BE2C (cell line): ENCODE data around the gene KCNH8.

Experiments
- DNase-seq: peaks from one replicate; pipeline ENCODE4 v3.0.0-alpha.2; 2020
- H3K27me3 ChIP-seq: fragments of 250-450 bp; sonication (Bioruptor Pico); 2 replicates; pipeline ENCODE4 v1.5.1; 2020; ENCODE audit warnings: mild to moderate bottlenecking
- H3K36me3 ChIP-seq: fragments of 250-450 bp; sonication (Bioruptor Pico); 2 replicates; pipeline ENCODE4 v1.5.1; 2020; ENCODE audit warnings: mild to moderate bottlenecking
- H3K4me1 ChIP-seq: fragments of 250-450 bp; sonication (Bioruptor Pico); 2 replicates; pipeline ENCODE4 v1.5.1; 2020
- H3K4me3 ChIP-seq: 2 replicates; pipeline ENCODE4 v1.5.1; 2011; ENCODE audit warnings: low read depth, low read length
- H3K9me3 ChIP-seq: fragments of 250-450 bp; sonication (Bioruptor Pico); 2 replicates; pipeline ENCODE4 v1.5.1; 2020
- TF ChIP-seq, protein P1 (sequence below): IDR thresholded peaks from 2 replicates; pipeline ENCODE4 v1.5.1; 2012; ENCODE audit warnings: mild to moderate bottlenecking, low read depth, low read length

Gene KCNH8

DNA sequence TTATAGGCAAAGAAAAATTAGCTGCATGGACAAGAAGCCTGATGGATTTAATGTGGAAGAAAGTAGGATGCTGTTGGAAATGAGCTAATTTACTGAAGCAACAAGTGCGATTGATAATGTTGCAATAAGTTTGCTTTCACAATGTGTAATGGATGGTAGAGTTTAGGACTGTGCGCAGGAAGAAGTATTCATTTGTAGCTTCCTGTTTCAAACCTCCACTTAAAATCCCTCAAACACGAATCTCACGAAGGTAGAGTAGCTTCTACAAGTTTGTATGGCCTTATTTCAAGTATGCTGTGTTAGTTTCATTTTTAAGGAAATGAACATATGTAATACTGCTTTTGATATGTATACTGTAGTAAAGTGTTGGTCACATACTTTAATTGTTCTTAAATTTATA lies 42.3 kb downstream of the KCNH8 start:
- no peaks in the 10 kb centered on the region for H3K9me3 ChIP-seq
- no peak for DNase-seq

DNA sequence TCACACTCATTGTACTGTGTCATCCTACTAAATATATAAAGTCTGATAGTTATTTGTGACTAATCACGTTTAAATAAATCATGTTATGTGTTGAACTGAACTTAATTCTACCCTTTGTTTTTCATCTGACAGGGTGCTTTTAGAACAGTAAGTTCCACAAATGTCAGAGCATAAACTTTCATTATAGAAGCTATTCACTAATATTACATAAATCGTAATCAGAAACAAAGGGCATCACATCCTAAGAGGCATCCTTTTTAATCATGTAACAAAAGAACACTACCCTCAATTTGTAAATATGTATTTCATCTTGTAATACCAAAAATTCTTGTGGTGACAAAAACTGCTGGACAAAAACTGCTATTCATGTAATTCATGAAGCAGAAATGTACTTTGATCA lies 50.8 kb downstream of the KCNH8 start:
- Histone ChIP-seq H3K4me3 (no peak overlapping the region), H3K9me3 (no peaks in the 10 kb centered on the region), H3K36me3 (no peaks in the 10 kb centered on the region), H3K4me1 (no peaks in the 10 kb centered on the region; the same call in 1 of the 2 replicates), H3K27me3 (no peaks in the 10 kb centered on the region)
- DNase-seq = no peak
- TF ChIP-seq, protein P1, sequence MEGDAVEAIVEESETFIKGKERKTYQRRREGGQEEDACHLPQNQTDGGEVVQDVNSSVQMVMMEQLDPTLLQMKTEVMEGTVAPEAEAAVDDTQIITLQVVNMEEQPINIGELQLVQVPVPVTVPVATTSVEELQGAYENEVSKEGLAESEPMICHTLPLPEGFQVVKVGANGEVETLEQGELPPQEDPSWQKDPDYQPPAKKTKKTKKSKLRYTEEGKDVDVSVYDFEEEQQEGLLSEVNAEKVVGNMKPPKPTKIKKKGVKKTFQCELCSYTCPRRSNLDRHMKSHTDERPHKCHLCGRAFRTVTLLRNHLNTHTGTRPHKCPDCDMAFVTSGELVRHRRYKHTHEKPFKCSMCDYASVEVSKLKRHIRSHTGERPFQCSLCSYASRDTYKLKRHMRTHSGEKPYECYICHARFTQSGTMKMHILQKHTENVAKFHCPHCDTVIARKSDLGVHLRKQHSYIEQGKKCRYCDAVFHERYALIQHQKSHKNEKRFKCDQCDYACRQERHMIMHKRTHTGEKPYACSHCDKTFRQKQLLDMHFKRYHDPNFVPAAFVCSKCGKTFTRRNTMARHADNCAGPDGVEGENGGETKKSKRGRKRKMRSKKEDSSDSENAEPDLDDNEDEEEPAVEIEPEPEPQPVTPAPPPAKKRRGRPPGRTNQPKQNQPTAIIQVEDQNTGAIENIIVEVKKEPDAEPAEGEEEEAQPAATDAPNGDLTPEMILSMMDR = no peak

More for the DNA sequence above, 42.3 kb downstream of the KCNH8 start:
- H3K4me3 ChIP-seq = no peak overlapping the region
- TF ChIP-seq, protein P1 = no peak
- H3K4me1 ChIP-seq = no peaks in the 10 kb centered on the region; the same call in 1 of the 2 replicates
- H3K36me3 ChIP-seq = no peaks in the 10 kb centered on the region
- no peaks in the 10 kb centered on the region for H3K27me3 ChIP-seq

DNA sequence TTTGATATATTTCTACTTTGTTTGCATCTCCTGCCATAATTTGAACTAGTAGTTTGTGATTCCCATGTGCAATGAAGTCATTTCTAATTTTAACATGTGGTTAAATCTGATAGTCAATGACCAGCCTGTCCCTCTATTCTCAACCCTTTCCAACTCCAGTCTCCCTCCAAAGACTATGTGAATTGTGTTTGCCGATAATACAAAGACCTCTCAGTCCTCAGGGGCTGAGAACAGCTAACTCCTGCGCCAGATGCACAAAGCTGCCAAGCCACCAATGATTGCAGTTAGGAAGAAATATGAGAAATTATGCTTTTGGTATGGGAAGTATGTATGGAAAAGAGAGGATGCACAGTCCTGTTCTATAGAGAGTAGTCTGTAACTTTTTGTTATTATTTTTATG lies 54.0 kb downstream of the KCNH8 start:
- TF ChIP-seq, protein P1 = no peak
- H3K36me3 ChIP-seq = no peaks in the 10 kb centered on the region
- no peaks in the 10 kb centered on the region for H3K27me3 ChIP-seq
- H3K4me1 ChIP-seq = peaks cover 4% of the 10 kb centered on the region
- no peak overlapping the region for H3K4me3 ChIP-seq
- no peaks in the 10 kb centered on the region for H3K9me3 ChIP-seq
- no peak for DNase-seq

DNA sequence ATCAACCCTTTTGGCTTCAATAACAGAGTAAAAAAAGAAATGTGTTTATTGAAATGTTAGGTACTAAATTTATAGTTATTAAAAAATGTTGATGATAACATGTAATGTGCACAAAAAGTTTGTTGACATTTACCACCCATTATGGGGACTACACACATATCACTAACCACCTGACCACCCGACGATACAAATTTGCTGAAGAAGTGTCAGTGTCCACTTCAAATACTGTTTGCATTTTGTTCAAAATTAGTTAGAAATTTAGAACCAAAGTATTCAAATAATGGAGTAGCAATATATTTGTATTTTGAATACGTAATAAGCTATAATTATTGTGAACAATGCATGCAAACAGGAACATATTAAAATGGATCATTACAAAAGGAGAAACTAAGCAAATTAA lies 54.4 kb downstream of the KCNH8 start:
- Histone ChIP-seq H3K4me3 (no peak overlapping the region), H3K9me3 (no peaks in the 10 kb centered on the region), H3K4me1 (peaks cover 4% of the 10 kb centered on the region), H3K27me3 (no peaks in the 10 kb centered on the region), H3K36me3 (no peaks in the 10 kb centered on the region)
- TF ChIP-seq, protein P1 = no peak
- no peak for DNase-seq

DNA sequence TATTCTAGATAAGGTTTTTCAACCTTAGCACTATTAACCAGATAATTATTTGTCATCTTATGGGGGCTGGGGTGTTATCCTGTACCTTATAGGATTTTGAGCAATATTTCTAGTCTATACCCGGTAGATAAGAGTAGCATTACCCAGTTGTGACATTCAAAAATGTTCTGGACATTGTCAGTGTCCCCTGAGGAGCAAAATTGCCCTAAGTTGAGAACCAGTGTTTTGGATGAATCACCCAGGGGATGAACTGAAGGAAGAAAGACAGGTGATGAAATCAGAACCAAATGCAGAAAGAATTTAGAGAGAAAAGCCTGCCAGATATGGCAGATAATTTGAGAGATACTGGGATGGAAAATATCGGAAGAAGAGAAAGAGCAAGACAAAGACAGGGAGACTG lies 58.2 kb downstream of the KCNH8 start:
- H3K9me3 ChIP-seq = no peaks in the 10 kb centered on the region
- DNase-seq = peak; percentile 34
- no peaks in the 10 kb centered on the region for H3K27me3 ChIP-seq
- peaks cover 4% of the 10 kb centered on the region for H3K4me1 ChIP-seq
- no peak overlapping the region for H3K4me3 ChIP-seq
- TF ChIP-seq, protein P1 = no peak
- no peaks in the 10 kb centered on the region for H3K36me3 ChIP-seq

DNA sequence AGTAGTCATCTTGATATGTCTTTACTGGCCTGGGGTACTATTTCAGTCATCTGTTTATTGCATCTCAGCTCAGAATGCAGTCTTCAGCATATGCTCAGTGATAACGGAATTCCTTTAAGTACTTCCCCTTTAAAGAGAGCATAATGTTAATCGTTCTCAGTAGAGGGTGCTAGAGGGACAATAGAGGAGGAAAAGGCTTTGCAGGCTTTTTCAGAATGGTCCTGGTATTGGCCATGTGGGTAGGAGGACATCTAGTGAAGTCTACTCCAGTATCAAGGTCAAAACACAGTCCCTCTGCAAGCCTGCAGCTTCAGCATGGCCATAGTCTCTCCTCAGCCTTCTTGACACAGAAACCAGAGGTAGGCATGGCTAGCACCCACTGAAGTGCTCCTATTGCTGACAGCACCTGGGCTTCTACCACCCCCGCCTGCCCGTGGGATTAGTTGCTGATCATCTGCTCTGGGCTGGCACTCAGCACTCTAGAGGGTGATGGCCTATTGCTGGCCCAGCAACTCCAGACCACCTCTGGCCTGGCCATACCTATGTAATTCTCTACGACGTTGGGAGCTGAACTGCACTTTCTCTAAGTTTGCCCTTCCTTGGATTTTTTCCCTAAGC lies 65.4 kb downstream of the KCNH8 start:
- Histone ChIP-seq H3K4me1 (peaks cover 11% of the 10 kb centered on the region), H3K9me3 (no peaks in the 10 kb centered on the region; the same call in 1 of the 2 replicates), H3K36me3 (no peaks in the 10 kb centered on the region), H3K4me3 (no peak overlapping the region), H3K27me3 (no peaks in the 10 kb centered on the region)
- DNase-seq = peak; percentile 8
- TF ChIP-seq, protein P1 = peak; percentile 49
